ENCODE measurements around the gene SEPTIN14.
"Not testable (repeated sequence)": the region's sequence is repeated elsewhere in the genome, so short reads cannot be mapped to it uniquely, and the experiment has no call there.

Gene SEPTIN14

DNA sequence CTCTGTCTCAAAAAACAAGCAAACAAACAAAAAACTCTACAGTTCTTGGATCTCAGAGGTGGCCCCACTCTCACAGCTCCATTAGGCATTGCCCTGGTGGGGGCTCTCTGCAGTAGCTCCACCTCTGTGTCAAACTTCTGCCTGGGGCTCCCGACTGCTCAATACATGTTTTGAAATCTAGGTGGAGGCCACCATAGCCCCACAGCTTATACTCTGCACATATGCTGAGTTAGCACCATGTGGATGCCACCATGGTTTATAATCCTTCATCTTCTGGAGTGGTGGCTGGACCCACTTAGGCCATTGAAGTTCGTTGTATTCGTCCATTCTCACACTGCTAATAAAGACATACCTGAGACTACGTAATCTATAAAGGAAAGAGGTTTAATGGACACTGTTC lies 78.4 kb downstream of the SEPTIN14 start:
- TF ChIP-seq, protein P1, sequence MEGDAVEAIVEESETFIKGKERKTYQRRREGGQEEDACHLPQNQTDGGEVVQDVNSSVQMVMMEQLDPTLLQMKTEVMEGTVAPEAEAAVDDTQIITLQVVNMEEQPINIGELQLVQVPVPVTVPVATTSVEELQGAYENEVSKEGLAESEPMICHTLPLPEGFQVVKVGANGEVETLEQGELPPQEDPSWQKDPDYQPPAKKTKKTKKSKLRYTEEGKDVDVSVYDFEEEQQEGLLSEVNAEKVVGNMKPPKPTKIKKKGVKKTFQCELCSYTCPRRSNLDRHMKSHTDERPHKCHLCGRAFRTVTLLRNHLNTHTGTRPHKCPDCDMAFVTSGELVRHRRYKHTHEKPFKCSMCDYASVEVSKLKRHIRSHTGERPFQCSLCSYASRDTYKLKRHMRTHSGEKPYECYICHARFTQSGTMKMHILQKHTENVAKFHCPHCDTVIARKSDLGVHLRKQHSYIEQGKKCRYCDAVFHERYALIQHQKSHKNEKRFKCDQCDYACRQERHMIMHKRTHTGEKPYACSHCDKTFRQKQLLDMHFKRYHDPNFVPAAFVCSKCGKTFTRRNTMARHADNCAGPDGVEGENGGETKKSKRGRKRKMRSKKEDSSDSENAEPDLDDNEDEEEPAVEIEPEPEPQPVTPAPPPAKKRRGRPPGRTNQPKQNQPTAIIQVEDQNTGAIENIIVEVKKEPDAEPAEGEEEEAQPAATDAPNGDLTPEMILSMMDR (IDR thresholded peaks at IDR 0.05; ENCODE audit: extremely low read depth, insufficient read depth, missing control alignments) = no peak
- in situ Hi-C loops (cut with MboI; ENCODE audit: low pct_unique_long_range_greater_than_20kb, low sequenced_read_pairs, unreplicated experiment) = no loop called here
- no peak for DNase-seq (ENCODE audit: low spot score)

DNA sequence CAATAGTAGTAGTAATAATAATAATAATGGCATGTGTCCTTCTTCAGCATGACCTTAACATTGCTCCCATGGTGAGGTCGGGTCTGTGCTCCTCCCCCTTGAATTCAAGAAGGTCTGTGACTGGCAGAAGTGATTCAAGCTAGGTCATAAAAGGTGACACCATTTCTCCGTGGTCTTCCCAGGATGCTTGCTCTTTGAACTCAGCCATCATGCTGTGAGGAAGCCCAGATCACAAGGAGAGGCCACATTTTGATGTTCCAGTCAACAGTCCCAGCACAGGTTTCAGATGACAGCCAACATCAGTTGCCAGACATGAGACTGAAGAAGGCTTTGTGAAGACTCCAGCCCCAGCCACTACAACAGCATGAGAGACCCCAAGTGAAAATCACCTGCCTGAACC lies 83.9 kb downstream of the SEPTIN14 start:
- in situ Hi-C loops (cut with MboI; ENCODE audit: low pct_unique_long_range_greater_than_20kb, low sequenced_read_pairs, unreplicated experiment) = no loop called here
- TF ChIP-seq, protein P1 (IDR thresholded peaks at IDR 0.05; ENCODE audit: extremely low read depth, insufficient read depth, missing control alignments) = no peak
- no peak for DNase-seq (ENCODE audit: low spot score)

DNA sequence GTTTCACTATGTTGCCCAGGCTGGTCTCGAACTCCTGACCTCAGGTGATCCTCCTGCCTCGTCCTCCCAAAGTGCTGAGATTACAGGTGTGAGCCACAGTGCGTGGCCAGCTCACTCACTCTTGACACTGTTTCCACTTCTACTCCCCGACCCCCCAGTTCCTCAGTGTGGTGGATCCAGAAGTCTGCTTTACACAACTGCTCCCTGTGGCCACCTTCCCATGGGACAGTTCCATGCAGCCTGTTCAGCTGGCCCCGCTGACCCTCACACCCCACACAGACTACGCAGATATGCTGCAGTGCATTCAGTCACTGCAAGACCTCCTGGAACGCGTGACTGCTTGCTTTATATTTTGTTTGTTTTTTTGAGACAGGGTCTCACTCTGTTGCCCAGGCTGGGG lies 86.4 kb downstream of the SEPTIN14 start:
- no peak for DNase-seq (ENCODE audit: low spot score)
- in situ Hi-C loops (cut with MboI; ENCODE audit: low pct_unique_long_range_greater_than_20kb, low sequenced_read_pairs, unreplicated experiment) = no loop called here
- TF ChIP-seq, protein P1 (IDR thresholded peaks at IDR 0.05; ENCODE audit: extremely low read depth, insufficient read depth, missing control alignments) = no peak

DNA sequence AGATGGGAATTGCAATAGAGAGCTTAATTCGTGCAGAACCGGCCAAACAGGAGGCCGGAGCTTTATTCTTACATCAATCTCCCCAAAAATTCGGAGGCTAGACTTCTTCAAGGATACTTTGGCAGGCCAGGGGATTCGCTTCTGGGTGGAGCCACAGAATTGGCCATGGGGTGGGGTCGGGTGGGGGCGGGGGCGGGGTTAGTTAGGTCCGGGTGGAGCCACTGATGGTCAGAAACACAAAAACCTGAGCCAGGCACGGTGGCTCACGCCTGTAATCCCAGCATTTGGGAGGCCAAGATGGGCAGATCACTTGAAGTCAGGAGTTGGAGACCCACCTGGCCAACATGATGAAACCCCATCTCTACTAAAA lies 87.5 kb downstream of the SEPTIN14 start:
- no peak for DNase-seq (ENCODE audit: low spot score)
- in situ Hi-C loops (cut with MboI; ENCODE audit: low pct_unique_long_range_greater_than_20kb, low sequenced_read_pairs, unreplicated experiment) = no loop called here
- TF ChIP-seq, protein P1 (IDR thresholded peaks at IDR 0.05; ENCODE audit: extremely low read depth, insufficient read depth, missing control alignments) = no peak

DNA sequence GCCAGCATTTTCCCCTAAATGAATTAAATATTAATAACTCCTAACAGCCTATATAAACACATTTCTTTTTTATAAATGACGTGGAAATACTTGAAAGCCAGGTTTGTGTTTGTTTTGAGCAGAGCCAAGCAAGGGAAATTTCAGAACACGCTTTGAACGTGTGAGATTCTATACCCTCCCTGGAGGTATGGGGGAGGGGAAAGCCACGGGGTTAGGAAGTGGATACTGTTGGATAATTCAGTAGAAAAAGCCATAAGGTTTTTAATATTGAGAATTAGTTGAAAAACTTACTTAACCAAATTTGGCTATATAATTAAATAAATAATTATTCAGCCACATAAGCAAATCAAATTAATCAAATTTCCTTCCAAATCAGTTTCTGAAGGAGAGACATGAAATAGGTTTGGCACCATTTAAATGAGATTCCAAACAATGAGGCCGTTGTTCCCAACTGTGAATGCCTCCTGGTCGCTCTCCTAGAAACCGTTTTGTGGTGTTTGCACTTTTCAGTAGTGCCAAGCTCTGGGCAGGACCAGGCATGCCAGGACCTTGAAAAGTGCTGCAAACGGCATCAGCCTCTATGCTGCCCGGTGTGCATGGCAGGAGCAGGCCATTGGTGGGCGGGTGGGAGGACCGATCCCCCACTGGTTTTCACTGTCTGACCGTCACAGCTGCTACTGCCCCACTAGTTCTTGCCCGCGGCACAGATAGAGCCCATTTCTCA lies 88.1 kb downstream of the SEPTIN14 start:
- in situ Hi-C loops (cut with MboI; ENCODE audit: low pct_unique_long_range_greater_than_20kb, low sequenced_read_pairs, unreplicated experiment) = no loop called here
- TF ChIP-seq, protein P1 (IDR thresholded peaks at IDR 0.05; ENCODE audit: extremely low read depth, insufficient read depth, missing control alignments) = no peak
- no peak for DNase-seq (ENCODE audit: low spot score)

DNA sequence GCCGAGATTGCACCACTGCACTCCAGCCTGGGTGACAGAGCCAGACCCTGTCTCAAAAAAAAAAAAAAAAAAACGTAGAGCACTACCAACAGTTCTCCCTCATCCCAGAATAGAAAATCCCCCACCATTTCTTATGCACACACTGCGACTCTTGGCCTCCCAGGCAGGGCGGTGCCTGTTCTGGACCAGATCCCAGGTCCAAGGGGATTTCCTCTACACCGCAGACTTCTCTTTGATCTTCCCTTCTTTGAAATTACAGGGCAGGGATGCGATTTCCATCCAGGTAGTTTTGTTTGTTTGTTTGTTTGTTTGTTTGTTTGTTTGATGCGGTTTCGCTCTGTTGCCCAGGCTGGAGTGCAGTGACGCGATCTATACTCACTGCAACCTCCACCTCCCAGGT lies 91.8 kb downstream of the SEPTIN14 start:
- in situ Hi-C loops (cut with MboI; ENCODE audit: low pct_unique_long_range_greater_than_20kb, low sequenced_read_pairs, unreplicated experiment) = no loop called here
- no peak for DNase-seq (ENCODE audit: low spot score)
- TF ChIP-seq, protein P1 (IDR thresholded peaks at IDR 0.05; ENCODE audit: extremely low read depth, insufficient read depth, missing control alignments) = no peak

DNA sequence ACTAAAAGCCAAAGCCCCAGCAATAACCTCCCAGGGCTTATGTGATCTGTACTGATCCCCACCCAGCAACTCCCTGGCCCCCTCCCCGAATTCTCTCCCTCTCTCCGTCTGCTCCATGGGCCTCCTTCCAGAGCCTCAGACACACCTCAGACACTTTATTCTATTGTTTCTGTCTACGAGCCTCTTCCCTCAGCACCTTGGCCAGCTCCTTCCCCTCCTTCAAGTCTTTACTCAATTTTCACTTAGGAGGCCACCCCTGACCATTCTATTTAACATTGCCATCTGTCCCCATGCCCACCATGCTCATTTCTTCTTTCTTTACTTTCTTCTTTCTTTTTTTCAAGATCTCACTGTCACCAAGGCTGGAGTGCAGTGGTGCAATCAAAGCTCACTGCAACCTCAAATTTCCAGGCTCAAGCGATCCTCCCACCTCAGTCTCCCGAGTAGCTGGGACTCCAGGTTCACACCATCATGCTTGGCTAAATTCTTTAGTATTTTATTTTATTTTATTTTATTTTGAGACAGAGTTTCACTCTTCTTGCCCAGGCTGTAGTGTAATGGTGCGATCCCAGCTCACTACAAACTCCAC lies 109.2 kb downstream of the SEPTIN14 start:
- in situ Hi-C loops (cut with MboI; ENCODE audit: low pct_unique_long_range_greater_than_20kb, low sequenced_read_pairs, unreplicated experiment); DNase-seq (ENCODE audit: low spot score): not testable (repeated sequence)

DNA sequence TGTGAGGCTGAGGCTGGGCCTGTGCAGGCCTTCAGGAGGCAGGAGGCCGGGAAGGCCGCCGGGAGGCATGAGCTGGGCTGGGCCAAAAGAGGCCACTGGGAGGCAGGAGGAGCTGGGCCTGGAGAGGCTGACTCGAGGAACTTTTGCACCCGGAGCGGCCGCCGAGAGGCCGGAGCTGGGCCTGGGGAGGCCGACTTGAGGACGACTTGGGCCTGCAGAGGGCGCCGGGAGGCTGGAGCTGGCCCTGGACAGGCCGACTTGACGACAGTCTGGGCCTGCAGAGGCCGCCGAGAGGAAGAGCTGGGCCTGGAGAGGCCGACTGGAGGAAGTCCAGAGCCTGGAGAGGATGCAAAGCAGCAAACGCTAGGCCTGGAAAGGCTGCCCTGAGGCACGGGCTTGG lies 117.8 kb downstream of the SEPTIN14 start:
- in situ Hi-C loops (cut with MboI; ENCODE audit: low pct_unique_long_range_greater_than_20kb, low sequenced_read_pairs, unreplicated experiment); DNase-seq (ENCODE audit: low spot score): not testable (repeated sequence)

Data from GM13977 (cell line).